Astrocyte of the cerebellum (primary cell): ENCODE results near the gene ZNF502.
A peak's percentile ranks its signal among the peaks of the same experiment; 100 is the strongest.

Experiments used
- DNase-seq: peaks from one replicate; pipeline ENCODE4 v3.0.0-alpha.2; 2011; ENCODE audit warnings: low read depth
- H3K4me3 ChIP-seq: 2 replicates; pipeline ENCODE4 v1.5.1; 2011; ENCODE audit warnings: mild to moderate bottlenecking, low read depth, low read length, moderate library complexity
- in situ Hi-C: cut with HindIII; loops from 2 replicates; pipeline ENCODE4 v1.10.0; 2017; ENCODE audit warnings: low sequenced_read_pairs
- TF ChIP-seq, protein P1 (sequence below): IDR thresholded peaks from 2 replicates; pipeline ENCODE4 v1.5.1; 2012; ENCODE audit warnings: low read length, low read depth, moderate library complexity, mild to moderate bottlenecking; ENCODE audit errors: missing control alignments

The ZNF502 gene

DNA sequence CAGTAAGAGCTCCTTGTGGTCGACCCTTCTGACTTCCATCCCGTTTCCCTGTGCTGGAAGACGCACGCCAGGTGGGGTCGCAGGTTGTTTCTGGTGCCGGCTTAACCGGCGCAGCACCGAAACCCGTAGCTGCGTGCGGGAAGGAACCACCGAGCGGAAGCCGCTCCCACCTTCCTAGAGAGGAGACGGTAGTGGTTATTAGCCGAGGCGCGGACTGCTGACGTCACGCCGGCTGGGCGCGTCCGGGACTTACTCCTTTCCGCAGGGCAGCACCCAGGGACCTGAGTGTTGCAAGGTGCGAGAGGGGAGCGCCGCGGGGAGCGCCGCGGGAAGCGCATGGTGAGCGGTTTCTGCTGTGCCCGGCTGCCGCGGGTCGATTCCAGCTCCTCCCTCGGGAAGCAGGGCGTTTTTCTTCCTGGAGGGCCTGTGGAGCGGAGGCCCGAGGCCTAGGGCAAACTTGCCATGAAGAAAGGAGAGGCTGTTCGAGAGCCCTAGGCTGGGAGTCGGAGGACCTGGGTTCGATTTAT is 17.0 kb downstream of the ZNF502 start, which contains the start of gene ZNF501:
Gene ZNF501, plus strand, starts transcription at position 252 of the 527 bp plus-strand sequence. CDS start 4,787 bp downstream, outside the sequence.
- in situ Hi-C loops: no loop called here
- peak; percentile 74 for DNase-seq
- peak within 1 kb of the TSS; percentile 62 for H3K4me3 ChIP-seq
- TF ChIP-seq, protein P1, sequence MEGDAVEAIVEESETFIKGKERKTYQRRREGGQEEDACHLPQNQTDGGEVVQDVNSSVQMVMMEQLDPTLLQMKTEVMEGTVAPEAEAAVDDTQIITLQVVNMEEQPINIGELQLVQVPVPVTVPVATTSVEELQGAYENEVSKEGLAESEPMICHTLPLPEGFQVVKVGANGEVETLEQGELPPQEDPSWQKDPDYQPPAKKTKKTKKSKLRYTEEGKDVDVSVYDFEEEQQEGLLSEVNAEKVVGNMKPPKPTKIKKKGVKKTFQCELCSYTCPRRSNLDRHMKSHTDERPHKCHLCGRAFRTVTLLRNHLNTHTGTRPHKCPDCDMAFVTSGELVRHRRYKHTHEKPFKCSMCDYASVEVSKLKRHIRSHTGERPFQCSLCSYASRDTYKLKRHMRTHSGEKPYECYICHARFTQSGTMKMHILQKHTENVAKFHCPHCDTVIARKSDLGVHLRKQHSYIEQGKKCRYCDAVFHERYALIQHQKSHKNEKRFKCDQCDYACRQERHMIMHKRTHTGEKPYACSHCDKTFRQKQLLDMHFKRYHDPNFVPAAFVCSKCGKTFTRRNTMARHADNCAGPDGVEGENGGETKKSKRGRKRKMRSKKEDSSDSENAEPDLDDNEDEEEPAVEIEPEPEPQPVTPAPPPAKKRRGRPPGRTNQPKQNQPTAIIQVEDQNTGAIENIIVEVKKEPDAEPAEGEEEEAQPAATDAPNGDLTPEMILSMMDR: no peak

DNA sequence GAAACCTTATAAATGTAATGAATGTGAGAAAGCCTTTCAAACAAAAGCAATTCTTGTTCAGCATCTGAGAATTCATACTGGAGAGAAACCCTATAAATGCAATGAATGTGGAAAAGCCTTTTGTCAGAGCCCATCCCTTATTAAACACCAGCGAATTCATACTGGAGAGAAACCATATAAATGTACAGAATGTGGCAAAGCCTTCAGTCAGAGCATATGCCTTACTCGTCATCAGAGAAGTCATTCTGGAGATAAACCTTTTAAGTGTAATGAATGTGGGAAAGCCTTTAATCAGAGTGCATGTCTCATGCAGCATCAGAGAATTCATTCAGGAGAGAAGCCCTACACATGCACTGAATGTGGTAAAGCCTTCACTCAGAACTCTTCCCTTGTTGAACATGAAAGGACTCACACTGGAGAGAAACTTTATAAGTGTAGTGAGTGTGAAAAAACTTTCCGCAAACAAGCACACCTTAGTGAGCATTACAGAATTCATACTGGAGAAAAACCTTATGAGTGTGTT is 22.2 kb downstream of the ZNF502 start:
- in situ Hi-C loops: no loop called here

DNA sequence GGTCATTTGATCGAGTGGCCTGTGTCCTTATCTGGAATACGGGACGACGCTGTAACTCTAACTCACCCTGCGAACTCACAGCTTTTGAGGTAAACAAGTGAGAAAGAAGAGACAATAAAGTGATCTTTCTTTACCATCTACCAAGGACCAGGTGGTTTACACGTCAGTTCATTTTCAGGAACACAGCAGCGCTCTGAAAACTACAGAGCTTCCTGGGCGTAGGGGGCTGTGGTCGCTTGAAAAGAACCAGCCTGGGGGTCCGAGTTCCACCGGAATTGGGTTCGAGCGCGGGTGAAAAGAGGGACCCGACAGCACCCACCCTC is 48.6 kb downstream of the ZNF502 start:
- no peak for DNase-seq
- peak overlapping the region; percentile 76 for H3K4me3 ChIP-seq
- in situ Hi-C loops: no loop called here
- TF ChIP-seq, protein P1: no peak

More for the DNA sequence above, 22.2 kb downstream of the ZNF502 start:
- TF ChIP-seq, protein P1: no peak
- H3K4me3 ChIP-seq: no peak overlapping the region
- DNase-seq: no peak

DNA sequence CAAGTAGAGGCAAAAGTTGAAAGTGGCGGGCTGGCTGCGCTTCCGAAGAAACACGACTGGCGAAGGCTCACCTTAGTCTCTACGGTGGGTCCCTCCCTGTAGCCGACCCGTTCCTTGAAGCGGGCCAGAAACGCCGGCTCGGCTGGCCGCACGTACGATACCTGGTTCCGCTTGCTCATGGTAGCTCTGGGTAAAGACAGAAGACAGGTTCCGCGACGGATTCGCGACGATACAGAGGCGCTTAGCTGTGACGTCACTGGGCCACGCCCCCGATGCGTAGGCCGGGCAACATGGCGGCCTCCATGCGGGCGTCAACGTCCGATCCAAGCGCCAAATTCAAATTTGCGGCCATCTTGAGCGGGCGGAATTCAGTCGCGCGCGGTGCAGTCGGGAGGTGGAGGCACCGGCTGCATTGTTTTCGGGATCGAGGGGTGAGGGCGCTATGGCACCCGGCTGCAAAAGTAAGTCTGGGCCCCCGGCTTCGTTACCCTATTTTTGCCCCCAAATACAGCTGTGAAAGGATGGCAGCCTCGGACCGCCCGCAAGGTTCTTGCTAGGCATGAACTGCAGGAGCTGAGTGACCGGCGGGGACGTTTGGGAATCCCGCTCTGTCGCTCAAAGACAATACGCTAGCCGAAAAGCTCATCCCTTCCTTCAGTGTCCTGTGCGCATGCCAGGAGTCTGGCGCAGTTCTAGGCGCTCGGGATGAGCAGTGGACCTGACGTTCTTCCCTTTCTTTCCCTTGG is 49.1 kb downstream of the ZNF502 start, which contains the start of the genes KIAA1143 and KIF15:
Gene KIAA1143, minus strand, starts transcription at position 196 of the 746 bp plus-strand sequence. Its CDS starts 17 bp downstream, at position 179.
Gene KIF15, plus strand, starts transcription at position 371 of the 746 bp plus-strand sequence. Its CDS starts 72 bp downstream, at position 443.
- peak; percentile 90 for DNase-seq
- in situ Hi-C loops: no loop called here
- peak within 1 kb of the TSS; percentile 76 for H3K4me3 ChIP-seq
- TF ChIP-seq, protein P1: no peak

DNA sequence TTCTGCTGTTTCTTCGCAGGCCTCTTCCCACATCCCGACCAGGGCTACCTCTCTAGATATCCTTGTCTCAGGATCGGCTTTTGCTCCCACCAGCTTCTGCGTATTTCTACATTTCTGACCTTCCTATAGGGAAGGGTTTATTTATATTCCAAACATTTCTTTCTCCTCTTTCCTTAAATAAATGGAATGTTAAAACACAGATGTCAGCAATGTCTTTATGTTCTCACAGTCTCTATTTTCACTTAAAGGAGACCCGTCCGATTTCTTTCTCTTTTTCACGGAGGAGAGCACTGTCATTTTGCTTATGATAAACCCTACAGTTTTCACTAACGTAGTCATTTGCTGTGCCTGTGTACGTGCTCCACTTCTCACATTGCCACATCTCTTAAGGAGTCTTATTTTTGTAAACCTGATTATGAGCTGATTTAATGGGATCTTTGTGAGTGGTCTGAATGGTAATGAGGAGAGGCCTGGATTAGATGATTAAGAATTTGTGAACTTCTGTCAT is 49.8 kb downstream of the ZNF502 start:
- TF ChIP-seq, protein P1: no peak
- DNase-seq: no peak
- H3K4me3 ChIP-seq: peak overlapping the region; percentile 76
- in situ Hi-C loops: no loop called here

DNA sequence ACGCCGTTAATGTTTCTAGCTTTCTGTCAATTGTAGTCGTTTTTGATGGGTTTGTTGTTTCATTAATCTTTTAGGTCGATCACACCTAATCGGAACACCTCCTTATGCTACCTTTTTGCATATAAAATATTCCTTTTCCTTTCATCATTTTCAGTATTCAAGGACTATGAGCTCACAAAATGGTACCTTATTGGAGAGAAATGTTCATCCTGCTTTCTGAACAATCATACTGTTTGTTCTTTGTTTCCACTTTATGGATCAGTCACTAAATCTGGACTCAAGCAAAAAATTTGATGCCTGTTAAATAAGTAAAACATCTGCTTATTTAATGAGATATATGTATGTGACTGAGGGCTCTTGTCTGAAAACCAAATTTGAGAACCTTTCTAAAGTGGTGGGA is 50.2 kb downstream of the ZNF502 start:
- H3K4me3 ChIP-seq: peak overlapping the region; percentile 76
- in situ Hi-C loops: no loop called here
- no peak for DNase-seq
- TF ChIP-seq, protein P1: no peak
